Astrocyte (in vitro differentiated cells and primary cell): ENCODE results near the gene HOXC9. TPM values are rescaled to one million over a fixed set of nuclear protein-coding genes. Genes with fewer than 3 reads are reported as not detected.

ENCODE experiments used
- DNase-seq: peaks from one replicate; pipeline ENCODE4 v3.0.0-alpha.2; 2010; ENCODE audit warnings: low read depth
- FAIRE-seq: peaks from 2 replicates; lab custom pipeline; 2011; peaks lifted over from hg19 to GRCh38; lab: Jason Lieb, UNC
- H2AFZ ChIP-seq: 2 replicates; pipeline ENCODE4 v1.6.0; 2012; ENCODE audit warnings: low read depth, low read length, inconsistent platforms
- H3K27ac ChIP-seq: 2 replicates; pipeline ENCODE4 v1.5.1; 2011; ENCODE audit warnings: low read depth, low read length, inconsistent platforms
- H3K27me3 ChIP-seq: 2 replicates; pipeline ENCODE4 v1.6.0; 2011; ENCODE audit warnings: low read length, inconsistent platforms; ENCODE audit not compliant: insufficient read depth
- H3K36me3 ChIP-seq: 2 replicates; pipeline ENCODE4 v1.5.1; 2011; ENCODE audit warnings: low read length, inconsistent platforms; ENCODE audit not compliant: insufficient read depth
- H3K4me1 ChIP-seq: 2 replicates; pipeline ENCODE4 v1.5.1; 2011; ENCODE audit warnings: low read length, inconsistent platforms; ENCODE audit not compliant: insufficient read depth
- H3K4me2 ChIP-seq: 2 replicates; pipeline ENCODE4 v1.6.0; 2012; ENCODE audit warnings: low read length, inconsistent platforms
- H3K4me3 ChIP-seq: 2 replicates; pipeline ENCODE4 v1.5.1; 2011; ENCODE audit warnings: low read depth, mild to moderate bottlenecking, low read length, inconsistent platforms; ENCODE audit not compliant: insufficient read depth
- H3K79me2 ChIP-seq: 2 replicates; pipeline ENCODE4 v1.6.0; 2012; ENCODE audit warnings: mild to moderate bottlenecking, low read length, inconsistent platforms; ENCODE audit not compliant: insufficient read depth
- H3K9ac ChIP-seq: 2 replicates; pipeline ENCODE4 v1.6.0; 2012; ENCODE audit warnings: mild to moderate bottlenecking, low read length, inconsistent platforms
- H3K9me3 ChIP-seq: 2 replicates; pipeline ENCODE4 v1.5.1; 2012; ENCODE audit warnings: low read depth, mild to moderate bottlenecking, low read length, inconsistent platforms; ENCODE audit not compliant: insufficient read depth
- H4K20me1 ChIP-seq: 2 replicates; pipeline ENCODE4 v1.6.0; 2012; ENCODE audit warnings: low read length, inconsistent platforms; ENCODE audit not compliant: insufficient read depth
- H3K27ac Mint-ChIP-seq: one replicate; pipeline ENCODE4 v1.8.0; 2021; ENCODE audit warnings: mild to moderate bottlenecking, mixed read lengths; ENCODE audit not compliant: unreplicated experiment
- H3K27me3 Mint-ChIP-seq: one replicate; pipeline ENCODE4 v1.8.0; 2021; ENCODE audit warnings: low read depth, mixed read lengths; ENCODE audit not compliant: unreplicated experiment
- H3K36me3 Mint-ChIP-seq: one replicate; pipeline ENCODE4 v1.8.0; 2021; ENCODE audit warnings: low read depth, mixed read lengths; ENCODE audit not compliant: unreplicated experiment
- H3K4me1 Mint-ChIP-seq: one replicate; pipeline ENCODE4 v1.8.0; 2021; ENCODE audit warnings: low read depth, mixed read lengths; ENCODE audit not compliant: unreplicated experiment
- H3K4me3 Mint-ChIP-seq: one replicate; pipeline ENCODE4 v1.8.0; 2021; ENCODE audit warnings: mild to moderate bottlenecking, moderate library complexity, mixed read lengths; ENCODE audit not compliant: unreplicated experiment
- H3K9me3 Mint-ChIP-seq: one replicate; pipeline ENCODE4 v1.8.0; 2021; ENCODE audit warnings: mild to moderate bottlenecking, mixed read lengths; ENCODE audit not compliant: unreplicated experiment
- CTCF ChIP-seq: IDR thresholded peaks from 2 replicates; pipeline ENCODE4 v1.5.1; 2011; ENCODE audit warnings: low read depth, mild to moderate bottlenecking, inconsistent platforms, low read length, moderate library complexity; ENCODE audit not compliant: insufficient read depth
- EZH2 ChIP-seq: IDR thresholded peaks from 2 replicates; pipeline ENCODE4 v1.6.1; 2012; ENCODE audit warnings: mild to moderate bottlenecking, low read length, inconsistent platforms; ENCODE audit not compliant: insufficient read depth
- total RNA-seq: library from RNA; stranded (reverse); gene quantifications from 2 replicates; pipeline ENCODE4 v1.2.1, GENCODE V29; 2021

The HOXC9 gene
- total RNA-seq, 1 donor from 2014 or later: not detected

GRCh38 chr12:54024127-54024526, 24.2 kb downstream of the HOXC9 start:
- peaks cover 92% of the 10 kb centered on the region for H3K27me3 ChIP-seq
- no peak for FAIRE-seq
- no peak overlapping the region for H2AFZ ChIP-seq
- no peak overlapping the region for H3K4me2 ChIP-seq
- no peak for DNase-seq
- no peak overlapping the region for H3K4me3 ChIP-seq
- no peaks in the 10 kb centered on the region for H3K4me1 Mint-ChIP-seq
- H3K36me3 Mint-ChIP-seq: peaks cover 2% of the 10 kb centered on the region
- no peak overlapping the region for H3K9ac ChIP-seq
- no peaks in the 10 kb centered on the region for H3K36me3 ChIP-seq
- H3K9me3 ChIP-seq: no peaks in the 10 kb centered on the region
- no peak overlapping the region for H3K4me3 Mint-ChIP-seq
- no peaks in the 10 kb centered on the region for H3K4me1 ChIP-seq
- TF ChIP-seq CTCF (no peak), EZH2 (no peak)
- H3K27ac ChIP-seq: no peak overlapping the region
- no peaks in the 10 kb centered on the region for H3K79me2 ChIP-seq
- H4K20me1 ChIP-seq: no peaks in the 10 kb centered on the region
- H3K27ac Mint-ChIP-seq: no peak overlapping the region
- H3K9me3 Mint-ChIP-seq: peaks cover 16% of the 10 kb centered on the region
- peaks cover 96% of the 10 kb centered on the region for H3K27me3 Mint-ChIP-seq

- Histone ChIP-seq H3K27ac (no peak overlapping the region), H3K4me1 (no peaks in the 10 kb centered on the region), H3K27me3 (peaks cover 92% of the 10 kb centered on the region), H3K4me3 (no peak overlapping the region), H2AFZ (no peak overlapping the region), H3K9me3 (no peaks in the 10 kb centered on the region), H3K4me2 (no peak overlapping the region), H3K79me2 (no peaks in the 10 kb centered on the region), H4K20me1 (no peaks in the 10 kb centered on the region), H3K36me3 (no peaks in the 10 kb centered on the region), H3K9ac (no peak overlapping the region)
- Mint-ChIP-seq H3K27ac (no peak overlapping the region), H3K27me3 (peaks cover 95% of the 10 kb centered on the region), H3K9me3 (peaks cover 20% of the 10 kb centered on the region), H3K36me3 (peaks cover 2% of the 10 kb centered on the region), H3K4me3 (no peak overlapping the region), H3K4me1 (no peaks in the 10 kb centered on the region)
- DNase-seq: no peak
- TF ChIP-seq CTCF: no peak
- no peak for TF ChIP-seq EZH2
- FAIRE-seq: no peak
Observed at GRCh38 chr12:54024581-54025305, 24.8 kb downstream of the HOXC9 start.
